ENCODE data around the gene LUZP2.

Gene LUZP2

DNA sequence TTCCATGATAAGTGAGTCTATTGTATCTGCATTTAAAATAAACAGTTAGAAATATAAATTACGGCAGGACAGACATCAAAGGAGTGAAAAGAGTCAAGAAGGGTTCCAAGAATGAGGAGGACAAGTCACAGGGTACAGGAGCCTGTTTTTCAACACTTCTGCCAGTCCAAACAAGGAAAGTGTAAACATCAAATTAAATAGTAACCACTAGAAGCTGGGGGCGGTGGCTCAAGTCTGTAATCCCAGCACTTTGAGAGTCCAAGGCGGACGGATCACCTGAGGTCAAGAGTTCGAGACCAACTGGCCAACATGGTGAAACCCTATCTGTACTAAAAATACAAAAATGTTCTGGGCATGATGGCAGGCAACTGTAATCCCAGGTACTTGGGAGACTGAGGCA lies 219.6 kb downstream of the LUZP2 start:
- DNase-seq (ENCODE audit: low spot score), result no peak

GRCh38 chr11:24723231-24723630 lies 226.4 kb downstream of the LUZP2 start:
- no peak for DNase-seq (ENCODE audit: low spot score)

- DNase-seq (ENCODE audit: low spot score), result no peak
Observed at GRCh38 chr11:24731554-24731953, 234.7 kb downstream of the LUZP2 start.

DNA sequence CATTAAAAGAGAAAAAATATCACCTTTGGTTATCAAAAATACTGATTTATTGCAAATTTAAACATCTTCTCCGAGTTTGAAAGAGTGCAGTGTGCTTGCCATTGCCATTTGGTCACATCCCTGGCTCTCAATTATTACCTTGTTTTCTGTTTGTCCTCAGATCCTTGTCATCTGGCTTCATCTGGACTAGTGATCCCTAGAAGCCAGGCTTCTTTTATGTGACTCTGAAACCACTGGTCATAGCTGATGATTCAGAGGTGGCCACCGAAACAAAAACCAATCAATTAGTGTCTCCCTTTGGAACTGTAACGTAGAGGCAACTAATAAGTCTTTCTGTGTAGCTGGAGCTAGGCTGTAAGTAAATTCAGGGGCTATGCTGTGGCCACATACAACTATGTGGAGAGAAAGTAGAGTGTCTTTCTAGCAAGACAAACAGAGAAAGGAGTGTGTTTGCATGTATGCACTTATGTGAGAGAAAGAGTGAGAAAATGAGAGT lies 237.9 kb downstream of the LUZP2 start:
- no peak for DNase-seq (ENCODE audit: low spot score)

GRCh38 chr11:24738972-24739371 lies 242.1 kb downstream of the LUZP2 start:
- DNase-seq (ENCODE audit: low spot score), result no peak

DNA sequence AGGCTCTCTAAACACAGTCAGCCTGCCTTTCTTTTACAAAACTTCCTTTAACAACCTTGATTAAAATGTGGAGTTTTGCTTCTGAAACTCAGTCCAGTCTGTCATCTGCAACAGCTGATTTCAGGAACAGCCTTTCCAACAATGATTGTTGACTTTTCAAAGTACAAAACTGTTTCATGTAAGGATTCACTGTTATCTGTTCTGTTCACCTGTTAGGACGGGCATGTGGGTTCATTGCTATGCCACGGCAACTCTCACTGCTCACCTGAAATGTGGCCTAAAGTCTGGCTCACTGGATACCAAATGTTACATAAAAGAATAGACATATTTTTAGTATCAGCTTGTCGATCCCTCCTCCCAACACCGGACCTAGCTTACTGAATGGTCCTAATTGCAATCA lies 242.8 kb downstream of the LUZP2 start:
- DNase-seq (ENCODE audit: low spot score), result no peak

DNA sequence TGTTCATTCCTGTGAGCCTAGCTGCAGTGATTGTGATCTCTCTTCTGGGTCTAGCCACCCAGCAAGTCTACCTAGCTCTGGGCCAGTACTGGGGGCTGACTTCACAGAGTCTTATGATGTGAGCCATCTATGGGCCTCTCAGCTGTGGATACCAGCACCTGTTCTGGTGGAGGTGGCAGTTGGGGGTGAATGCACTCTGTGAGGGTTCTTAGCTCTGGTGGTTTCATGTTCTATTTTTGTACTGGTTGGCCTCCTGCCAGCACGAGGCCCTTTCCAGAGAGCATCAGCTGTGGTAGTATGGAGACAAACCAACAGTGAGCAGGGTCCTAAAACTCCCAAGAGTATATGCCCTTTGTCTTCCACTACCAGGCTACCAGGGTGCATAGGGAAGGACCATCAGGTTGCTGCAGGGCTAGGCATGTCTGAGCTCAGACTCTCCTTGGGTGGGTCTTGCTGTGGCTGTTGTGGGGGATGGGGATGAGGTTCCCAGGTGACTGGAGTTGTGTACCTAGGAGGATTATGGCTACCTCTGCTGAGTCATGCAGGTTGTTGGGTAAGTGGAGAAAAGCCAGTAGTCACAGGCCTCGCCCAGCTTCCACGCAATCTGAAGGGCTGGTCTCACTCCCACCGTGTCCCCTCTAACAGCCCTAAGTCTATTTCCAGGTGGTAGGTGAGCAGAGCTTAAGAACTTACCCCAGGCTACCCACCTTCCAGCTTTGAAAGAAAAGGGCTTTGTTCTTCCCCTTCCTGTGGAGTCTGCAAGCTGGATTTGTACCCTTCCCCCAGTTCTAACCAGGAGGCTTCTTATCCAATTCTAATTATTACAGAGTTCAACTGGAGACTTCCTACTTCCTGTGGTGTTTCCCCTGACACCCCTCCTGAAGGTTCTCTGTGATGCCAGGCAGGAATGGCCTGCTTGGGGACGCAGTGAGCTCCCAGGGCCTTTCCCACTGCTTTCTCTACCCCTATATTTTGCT lies 250.7 kb downstream of the LUZP2 start:
- DNase-seq (ENCODE audit: low spot score), result no peak

GRCh38 chr11:24748261-24748660 lies 251.4 kb downstream of the LUZP2 start:
- no peak for DNase-seq (ENCODE audit: low spot score)

DNA sequence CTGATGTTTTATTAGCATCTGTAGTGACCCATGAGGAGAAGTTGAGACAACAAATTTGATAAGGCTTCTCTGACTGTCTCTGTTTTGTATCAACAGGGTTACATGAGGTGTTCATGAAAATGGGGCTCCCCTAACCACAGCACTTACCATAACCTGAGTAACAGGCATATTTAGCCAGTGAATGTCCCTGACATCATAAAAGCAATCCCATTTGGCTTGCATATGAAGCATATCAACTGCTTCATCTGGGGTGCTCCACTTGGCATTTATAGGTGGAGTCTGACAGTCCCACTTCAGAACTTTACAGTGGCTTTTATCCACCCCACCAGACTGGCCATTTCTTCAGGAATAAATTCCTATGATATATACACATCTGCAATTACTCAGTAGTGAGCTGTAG lies 257.6 kb downstream of the LUZP2 start:
- DNase-seq (ENCODE audit: low spot score), result no peak

DNA sequence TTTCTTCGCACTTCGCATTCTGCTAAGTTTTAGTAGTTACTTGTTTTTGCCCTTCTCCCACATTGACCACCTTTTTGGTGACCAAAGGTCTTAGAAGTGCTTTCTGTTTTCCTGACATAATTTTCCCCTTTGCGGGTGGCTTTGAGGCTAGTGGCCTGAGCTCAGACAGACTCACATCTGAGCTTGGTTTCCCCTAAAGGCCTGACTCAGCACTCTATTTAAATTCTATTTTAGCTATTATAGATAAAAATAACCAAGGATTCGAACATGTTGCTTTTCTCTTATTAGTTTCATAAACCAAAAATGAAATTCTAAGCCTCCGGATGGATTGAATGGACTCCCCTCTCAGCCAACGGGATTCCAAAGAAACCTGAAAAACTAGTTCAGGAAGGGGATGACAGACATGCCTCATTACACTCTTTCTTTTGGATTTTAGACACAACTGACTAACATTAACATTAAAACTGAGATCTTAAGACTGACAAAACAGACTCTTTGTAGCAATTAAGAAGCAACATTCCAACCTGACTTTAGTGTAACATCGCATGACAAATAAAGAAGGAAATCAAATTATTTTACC lies 258.5 kb downstream of the LUZP2 start:
- no peak for DNase-seq (ENCODE audit: low spot score)

DNA sequence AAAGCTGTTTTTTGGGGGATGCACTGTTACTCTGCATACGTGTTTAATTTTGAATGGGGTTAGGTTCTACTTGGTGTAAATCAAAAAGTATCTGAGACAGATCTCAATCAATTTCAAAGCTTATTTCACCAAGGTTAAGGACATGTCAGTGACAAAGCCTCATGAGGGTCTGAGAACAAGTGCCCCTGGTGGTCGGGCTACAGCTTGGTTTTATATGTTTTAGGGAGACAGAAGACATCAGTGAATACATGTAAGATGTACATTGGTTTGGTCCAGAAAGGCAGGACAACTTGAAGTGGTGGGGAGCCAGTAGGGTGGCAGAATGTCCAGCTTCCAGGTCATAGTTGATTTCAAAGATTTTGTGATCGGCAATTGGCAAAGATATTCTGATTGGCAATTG lies 262.9 kb downstream of the LUZP2 start:
- no peak for DNase-seq (ENCODE audit: low spot score)

DNA sequence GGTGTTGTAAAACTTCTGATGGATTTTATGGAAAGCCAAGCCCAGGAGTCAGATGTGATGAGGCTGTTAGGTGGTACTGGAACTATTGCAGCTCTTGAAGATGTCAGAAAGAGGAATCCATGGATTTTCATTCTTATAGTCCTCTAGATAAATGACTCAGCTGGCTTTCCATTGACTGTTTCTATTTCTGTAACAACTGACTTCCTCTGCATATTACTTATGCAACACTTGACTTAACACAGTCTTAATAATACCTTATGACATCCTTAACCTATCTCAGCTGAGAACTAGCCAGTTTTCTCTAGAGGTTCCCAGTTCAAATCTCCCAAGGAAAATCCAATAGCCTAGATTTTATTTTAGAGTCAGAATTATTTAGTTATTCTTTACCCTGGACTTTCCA lies 263.8 kb downstream of the LUZP2 start:
- no peak for DNase-seq (ENCODE audit: low spot score)

DNA sequence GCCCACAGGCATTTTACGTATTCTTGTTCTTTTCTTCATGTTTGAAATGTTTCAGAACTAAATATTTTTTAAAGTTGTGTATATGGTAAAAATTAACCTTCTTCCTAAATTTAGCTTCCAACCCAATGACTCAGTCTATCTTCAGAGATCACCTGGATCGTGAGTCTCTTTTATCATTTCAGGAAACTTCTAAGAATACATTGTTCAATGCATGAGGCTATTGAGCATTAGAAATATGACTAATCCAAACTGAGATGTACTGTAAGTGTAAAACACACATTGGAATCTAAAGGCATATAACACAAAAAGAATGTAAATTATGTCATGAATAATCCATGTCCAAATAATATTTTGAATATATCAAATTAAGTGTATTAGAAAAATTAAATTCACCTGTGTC lies 265.2 kb downstream of the LUZP2 start:
- DNase-seq (ENCODE audit: low spot score), result no peak

DNA sequence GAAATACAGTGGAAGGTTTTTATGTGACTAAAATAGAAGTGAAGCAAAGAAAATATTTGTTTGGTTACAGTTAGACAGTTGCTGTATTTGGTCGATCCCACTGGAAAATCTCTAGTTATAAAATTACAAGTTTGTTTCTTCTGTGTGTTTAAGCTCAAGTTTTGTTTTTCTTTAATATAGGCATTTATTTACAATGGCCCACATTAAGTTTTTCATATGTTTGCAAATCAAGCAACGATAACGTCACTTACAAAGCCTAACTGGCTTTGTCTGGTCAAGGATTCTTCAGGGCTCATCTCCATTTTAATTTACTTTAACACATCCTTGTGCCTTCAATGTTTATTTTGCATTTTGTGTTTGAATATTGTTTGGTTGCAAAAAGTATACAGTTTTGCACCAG lies 270.6 kb downstream of the LUZP2 start:
- DNase-seq (ENCODE audit: low spot score), result no peak

DNA sequence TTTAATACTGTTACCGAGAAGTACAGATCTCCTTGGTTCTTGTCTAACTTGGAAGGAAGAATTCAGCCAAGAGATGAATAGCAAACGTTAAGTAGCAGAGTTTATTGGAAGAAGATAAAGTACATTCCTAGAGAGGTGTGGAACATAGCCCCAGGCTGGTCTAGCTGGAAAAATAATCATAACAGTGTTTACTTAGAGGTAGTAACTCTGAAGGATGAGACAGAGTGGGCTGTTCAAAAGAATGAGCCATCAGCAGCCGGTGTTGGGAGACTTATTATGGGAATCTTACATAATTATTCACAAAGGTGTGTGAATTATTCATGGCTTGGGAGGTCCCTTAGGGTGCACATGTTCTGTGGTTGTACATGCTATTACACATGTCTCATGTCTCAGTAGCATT lies 276.5 kb downstream of the LUZP2 start:
- no peak for DNase-seq (ENCODE audit: low spot score)

GRCh38 chr11:24779791-24780190 lies 282.9 kb downstream of the LUZP2 start:
- no peak for DNase-seq (ENCODE audit: low spot score)

GRCh38 chr11:24781288-24781687 lies 284.4 kb downstream of the LUZP2 start:
- DNase-seq (ENCODE audit: low spot score), result no peak

DNA sequence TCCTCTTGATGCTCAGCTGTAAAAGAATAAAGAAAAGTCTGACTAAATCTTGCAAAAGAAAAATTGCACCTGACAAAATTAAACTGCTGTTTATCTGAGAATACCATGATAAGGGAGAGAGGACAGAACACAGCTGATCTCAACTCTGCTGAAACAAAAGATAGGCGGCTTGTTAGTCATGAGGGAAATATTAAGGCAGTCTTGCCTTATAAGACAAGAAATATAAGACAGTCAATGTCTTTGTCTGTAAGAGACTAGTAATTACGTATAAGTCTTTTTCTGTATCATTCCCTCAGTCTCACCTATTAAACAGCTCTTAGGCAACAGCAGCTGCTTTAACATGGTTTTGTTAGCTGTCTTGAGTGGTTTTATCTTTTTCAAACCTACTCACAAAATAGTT lies 296.6 kb downstream of the LUZP2 start:
- no peak for DNase-seq (ENCODE audit: low spot score)

- no peak for DNase-seq (ENCODE audit: low spot score)
Observed at GRCh38 chr11:24794064-24794463, 297.2 kb downstream of the LUZP2 start.

GRCh38 chr11:24805671-24806070 lies 308.8 kb downstream of the LUZP2 start:
- no peak for DNase-seq (ENCODE audit: low spot score)

GRCh38 chr11:24808173-24808572 lies 311.3 kb downstream of the LUZP2 start:
- DNase-seq (ENCODE audit: low spot score), result no peak

DNA sequence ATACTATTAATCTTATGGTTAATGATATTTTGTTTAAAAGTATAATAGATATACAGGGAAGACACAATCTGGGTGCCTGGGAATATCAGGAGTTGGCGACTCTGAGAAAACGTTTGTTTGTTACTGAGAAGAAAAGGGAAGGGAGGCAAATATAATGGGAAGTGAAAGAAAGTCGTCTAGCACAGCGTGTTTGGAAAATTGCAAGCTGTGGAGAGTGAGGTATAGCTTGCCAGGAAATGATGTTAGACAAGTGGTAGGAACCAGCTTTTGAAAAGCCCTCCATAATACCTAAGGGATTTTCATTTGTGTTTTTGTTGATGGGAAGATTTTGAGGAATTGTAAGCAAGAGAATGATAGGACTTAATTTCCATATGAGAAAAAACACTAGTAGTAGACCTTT lies 322.2 kb downstream of the LUZP2 start:
- DNase-seq (ENCODE audit: low spot score), result no peak

DNA sequence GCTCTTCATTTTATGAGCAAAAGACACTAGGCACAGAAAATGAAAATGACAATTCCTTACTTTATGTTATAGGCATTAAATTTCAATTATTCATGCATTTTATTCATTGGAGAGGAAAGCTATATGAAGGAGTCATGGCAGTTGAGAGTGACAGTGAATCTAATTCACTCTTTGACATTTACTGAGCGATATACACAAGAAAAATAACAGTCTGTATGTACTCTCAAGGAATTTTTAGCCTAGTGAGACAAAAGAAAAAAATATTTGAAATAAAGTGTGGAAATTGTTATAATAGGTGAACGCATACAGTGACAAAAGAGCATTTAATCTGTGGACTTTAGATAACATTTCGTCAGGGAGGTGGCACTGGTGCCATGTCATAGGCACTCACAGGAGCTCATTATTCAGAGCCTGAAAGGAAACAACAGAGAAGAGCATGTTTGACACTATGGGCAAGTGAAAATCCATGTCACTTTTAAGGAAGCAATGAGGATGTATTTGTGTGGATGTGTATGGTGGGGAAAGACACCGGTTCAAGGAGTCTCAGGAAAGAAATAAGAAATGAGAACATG lies 323.1 kb downstream of the LUZP2 start:
- DNase-seq (ENCODE audit: low spot score), result no peak
